Measurements from ENCODE around the gene ATP2B2. TPM values are rescaled to one million over a fixed set of nuclear protein-coding genes. Genes with fewer than 3 reads are reported as not detected.
"Not testable (repeated sequence)": the region's sequence is repeated elsewhere in the genome, so short reads cannot be mapped to it uniquely, and the experiment has no call there.

Gene ATP2B2
- not detected for total RNA-seq

DNA sequence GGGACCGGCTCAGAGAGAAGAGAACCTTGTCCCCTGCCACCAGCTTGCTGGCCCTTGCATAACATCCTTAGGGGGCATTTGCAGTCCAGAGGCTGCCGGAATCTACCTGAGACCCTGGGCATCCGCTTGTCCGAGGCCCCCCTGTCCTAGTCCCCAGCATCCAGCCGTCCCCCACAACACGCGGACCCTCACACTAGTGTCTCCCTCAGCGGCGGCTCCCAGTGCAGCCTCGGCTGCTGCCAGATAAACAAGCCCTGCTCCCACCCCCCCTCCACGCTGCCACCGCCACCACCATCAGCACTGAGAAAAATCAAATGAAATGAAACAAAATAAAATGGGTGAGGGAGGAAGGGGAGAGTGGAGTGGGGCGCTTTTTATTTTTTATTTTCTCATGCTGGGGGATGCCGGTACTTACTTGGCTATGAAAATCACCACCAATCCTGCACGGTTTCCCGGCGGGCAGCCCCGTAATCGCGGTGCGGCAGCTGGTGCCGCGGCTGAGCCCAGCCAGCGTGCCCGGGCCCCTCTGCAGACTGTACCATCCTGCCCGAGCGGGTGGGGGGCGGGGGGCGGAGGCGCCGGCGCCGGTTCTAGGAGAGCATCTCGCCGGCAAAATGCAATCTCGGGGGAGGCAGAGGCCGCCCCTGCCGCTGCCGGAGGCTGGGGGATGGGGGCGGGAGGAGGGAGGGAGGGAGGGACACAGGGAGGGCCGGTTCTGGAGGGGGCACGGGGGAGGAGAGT lies at the start of gene ATP2B2:
ATP2B2 (minus strand) TSS at position 537 of the 741 bp plus-strand sequence. CDS start 56,043 bp downstream, outside the sequence.
- ChIA-PET POLR2A (no interaction called here), CTCF (interaction anchor here (0.6 kb wide), 1 partner anchor 678 kb away, joined by 3 read pairs; no protein-coding TSS in a partner anchor)

DNA sequence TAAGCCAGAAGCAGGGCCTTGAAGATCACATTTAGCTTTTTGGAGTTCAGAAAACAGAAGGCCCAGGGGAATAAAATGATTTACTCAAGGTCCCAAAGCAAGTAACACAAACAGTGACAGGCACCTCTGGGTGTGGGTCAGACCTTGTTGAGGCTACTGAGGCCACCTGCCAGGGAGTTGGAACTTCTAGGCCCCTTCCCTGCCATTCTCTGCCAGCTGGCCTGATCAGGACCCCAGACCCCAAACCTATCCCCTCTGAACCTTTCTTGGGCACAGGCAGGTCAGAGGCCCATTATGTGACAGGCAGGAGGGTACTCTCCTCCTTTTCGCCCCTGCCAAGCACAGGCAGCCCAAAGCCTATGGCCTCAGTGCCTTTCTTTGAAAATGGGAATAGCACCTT lies 49.4 kb upstream of the ATP2B2 start:
- ChIA-PET POLR2A (no interaction called here), CTCF (no interaction called here)

DNA sequence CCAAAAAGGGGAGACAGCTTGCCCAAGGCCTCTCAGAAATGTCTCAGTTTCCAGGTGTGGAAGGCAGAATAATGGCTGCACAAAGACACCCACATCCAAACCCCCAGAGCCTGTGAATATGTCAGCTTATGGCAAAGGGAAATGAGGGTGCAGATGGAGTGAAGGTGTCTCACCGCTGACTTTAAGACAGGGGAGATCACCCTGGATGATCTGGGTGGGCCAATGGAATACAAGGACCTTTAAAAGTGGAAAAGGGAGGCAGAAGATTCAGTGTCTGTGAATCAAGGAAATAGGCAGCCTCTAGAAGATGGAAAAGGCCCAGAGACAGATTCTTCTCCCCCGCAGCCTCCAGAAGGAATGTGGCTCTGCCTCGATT lies 48.8 kb upstream of the ATP2B2 start:
- CTCF ChIA-PET = no interaction called here
- POLR2A ChIA-PET = no interaction called here

DNA sequence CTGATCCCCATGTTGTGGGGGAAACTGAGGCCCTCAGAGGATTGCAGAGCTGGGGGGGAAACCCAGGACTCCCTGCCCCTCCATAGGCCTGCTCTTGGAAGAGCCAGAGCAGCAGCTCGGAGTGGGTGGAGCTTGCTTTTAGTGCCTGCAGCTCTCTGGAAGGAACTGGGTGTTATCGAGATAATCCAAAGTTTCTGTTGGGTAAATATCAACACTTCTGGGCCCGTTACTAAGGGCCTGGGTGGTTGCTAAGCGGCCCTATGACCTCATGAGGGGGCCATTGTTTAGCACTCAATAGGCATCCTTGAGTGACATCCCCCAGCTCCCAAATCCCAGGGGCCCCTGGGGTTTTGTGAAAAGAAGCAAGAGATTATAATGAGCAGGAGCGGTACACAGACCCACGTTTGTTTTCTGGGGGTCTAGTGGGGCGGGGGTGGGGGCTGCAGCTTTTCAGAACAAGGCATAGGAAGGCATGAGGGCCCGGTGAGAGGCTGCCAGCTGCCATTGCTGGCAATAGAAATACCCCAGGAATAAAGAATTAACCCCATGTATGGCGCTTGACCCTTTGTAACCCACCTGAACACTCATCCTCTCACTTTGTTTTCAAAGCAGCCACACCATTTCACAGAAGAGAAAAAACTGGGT lies 48.3 kb upstream of the ATP2B2 start:
- CTCF ChIA-PET = no interaction called here
- POLR2A ChIA-PET = interaction anchor here (0.7 kb wide), 1 partner anchor 189 kb away, joined by 3 read pairs; no protein-coding TSS in a partner anchor

DNA sequence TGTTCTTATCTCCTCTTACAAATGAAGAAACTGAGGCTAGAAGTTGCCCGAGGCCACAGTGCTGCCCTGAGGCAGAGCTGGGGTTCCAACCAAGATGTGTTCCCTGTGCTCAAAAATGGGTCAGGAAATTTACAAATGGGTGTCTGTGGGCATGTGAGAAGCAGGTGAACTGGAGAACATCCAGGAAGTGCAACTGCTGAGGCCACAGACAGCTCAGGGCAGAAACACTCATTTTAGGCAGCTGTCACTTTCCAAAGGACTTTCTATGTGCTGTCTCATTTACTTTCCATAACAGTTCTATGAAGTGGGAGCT lies 47.2 kb upstream of the ATP2B2 start:
- ChIA-PET POLR2A (no interaction called here), CTCF (interaction anchor here (1.4 to 1.7 kb wide), 2 partner anchors 42 to 51 kb away, joined by 3 read pairs; no protein-coding TSS in a partner anchor)

DNA sequence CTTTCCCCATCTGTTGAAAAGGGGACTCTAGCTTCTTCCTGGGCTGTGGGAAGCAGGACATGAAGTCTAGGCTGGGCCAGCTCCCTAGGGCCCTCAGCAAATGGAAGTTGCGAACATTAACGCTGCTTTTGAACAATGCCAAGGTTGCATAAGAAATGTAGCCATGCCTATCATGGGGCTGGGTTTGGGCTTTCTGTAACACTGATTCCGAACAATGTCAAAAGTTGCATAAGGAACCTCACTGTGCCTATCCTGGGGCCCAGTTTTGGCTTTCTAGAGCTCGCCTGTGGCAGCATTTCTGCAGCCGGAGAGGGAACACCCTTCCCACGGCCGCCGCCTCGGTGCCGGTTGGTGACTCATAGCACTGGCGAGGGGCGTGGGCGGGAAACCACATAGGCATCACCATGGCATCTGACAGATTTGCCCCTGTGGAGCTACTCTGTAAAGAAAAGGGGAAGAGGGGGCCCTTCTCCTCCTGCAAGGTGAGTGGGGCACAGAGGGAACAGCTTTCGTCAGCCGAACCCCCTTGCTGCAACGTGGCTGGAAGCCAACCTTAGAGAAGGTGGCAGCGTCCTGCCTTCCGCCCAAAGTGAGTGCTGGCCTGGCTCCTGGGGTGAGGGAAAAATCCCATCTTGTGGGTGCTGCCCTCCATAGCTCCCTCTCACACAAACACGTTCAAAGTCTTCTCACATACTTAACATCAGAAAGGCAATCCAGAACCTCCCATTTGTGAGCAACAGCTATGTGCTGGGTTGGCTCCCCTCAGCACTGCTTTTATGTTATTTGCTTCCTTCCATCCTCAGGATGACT lies 46.6 kb upstream of the ATP2B2 start:
- CTCF ChIA-PET = interaction anchor here (0.6 to 1.7 kb wide), 3 partner anchors 42 to 53 kb away, joined by 3 read pairs; no protein-coding TSS in a partner anchor

DNA sequence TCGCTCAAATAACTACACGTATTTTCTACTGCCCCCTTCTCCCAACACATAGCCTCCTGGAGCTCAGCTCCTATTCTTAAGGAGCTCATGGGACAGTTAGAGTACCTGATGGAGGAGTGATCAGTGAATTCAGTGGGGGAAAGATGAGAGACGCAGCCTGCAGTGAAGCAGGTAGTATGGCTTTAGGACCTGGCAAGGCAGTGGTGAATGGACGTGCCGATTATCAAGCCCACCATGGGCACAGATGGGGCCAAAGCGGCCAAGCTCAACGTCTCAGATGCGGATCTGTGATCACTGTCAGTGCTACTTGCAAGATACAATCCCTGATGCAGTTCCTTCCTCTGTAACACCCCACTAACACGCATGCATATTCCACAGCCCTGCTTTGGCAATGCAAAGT lies 45.8 kb upstream of the ATP2B2 start:
- ChIA-PET POLR2A (no interaction called here), CTCF (no interaction called here)

More for the DNA sequence above, 46.6 kb upstream of the ATP2B2 start:
- POLR2A ChIA-PET = no interaction called here

DNA sequence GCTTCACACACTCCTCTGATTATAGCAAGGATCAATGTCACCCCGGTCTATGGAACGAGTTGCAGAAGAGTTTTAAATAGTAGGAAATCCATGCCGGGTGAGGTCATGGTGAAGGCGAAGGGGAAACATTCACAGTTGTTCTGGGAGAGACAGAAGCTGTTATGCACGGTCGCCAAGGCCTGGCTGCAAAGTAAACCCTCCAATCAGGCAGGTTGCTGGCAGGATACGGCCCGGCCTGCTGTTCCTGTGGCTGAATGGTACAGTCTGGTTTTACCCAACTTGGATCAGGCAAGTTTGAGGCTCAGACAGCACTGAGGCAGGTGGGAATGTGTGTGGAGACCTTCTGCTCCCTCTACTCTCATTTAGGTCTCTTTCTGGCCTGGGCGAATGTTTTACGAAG lies 45.3 kb upstream of the ATP2B2 start:
- ChIA-PET CTCF (no interaction called here), POLR2A (no interaction called here)

DNA sequence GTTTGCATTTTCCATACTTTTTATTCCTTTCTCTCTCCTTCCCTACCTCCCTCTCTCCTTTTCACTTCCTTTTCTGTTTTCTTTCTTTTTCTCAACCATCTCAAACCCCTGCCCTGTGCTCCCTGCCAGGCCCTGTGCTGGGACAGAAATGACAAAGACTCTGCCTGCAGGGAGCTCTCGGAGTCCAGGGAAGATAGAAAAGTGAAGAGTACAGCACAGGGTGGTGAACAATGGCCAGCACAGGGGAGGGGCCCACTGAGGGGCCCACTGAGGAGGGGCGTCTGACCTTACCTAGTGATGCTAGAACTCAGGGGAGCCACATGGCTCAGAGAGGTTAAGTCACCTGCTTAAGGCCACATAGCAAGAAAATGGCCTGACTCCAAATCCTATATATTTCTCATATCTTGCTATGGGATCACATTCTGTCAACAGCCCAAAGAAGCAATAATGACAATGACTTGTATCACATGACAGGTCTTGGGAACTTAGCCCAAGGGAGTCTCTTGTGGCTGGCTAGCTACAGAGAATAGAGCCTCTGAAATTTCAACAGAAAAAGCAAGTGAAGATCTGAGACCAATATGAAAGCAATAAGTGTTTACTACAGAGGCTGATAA lies 44.3 kb upstream of the ATP2B2 start:
- ChIA-PET CTCF (no interaction called here), POLR2A (no interaction called here)

DNA sequence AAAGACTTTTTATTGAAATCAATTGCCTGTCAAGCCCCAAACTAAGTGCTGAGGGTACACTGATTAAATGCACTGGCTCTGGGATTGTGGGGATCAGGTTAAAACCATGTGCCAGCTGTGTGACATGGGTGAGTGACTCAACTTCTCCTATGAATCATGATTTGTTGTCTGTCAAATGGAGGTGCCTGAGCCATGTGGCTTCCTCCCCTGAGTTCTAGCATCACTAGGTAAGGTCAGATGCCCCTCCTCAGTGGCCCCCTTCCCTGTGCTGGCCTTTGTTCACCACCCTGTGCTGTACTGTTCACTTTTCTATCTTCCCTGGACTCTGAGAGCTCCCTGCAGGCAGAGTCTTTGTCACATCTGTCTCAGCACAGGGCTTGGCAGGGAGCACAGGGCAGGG lies 43.6 kb upstream of the ATP2B2 start:
- POLR2A ChIA-PET = no interaction called here
- CTCF ChIA-PET = no interaction called here

DNA sequence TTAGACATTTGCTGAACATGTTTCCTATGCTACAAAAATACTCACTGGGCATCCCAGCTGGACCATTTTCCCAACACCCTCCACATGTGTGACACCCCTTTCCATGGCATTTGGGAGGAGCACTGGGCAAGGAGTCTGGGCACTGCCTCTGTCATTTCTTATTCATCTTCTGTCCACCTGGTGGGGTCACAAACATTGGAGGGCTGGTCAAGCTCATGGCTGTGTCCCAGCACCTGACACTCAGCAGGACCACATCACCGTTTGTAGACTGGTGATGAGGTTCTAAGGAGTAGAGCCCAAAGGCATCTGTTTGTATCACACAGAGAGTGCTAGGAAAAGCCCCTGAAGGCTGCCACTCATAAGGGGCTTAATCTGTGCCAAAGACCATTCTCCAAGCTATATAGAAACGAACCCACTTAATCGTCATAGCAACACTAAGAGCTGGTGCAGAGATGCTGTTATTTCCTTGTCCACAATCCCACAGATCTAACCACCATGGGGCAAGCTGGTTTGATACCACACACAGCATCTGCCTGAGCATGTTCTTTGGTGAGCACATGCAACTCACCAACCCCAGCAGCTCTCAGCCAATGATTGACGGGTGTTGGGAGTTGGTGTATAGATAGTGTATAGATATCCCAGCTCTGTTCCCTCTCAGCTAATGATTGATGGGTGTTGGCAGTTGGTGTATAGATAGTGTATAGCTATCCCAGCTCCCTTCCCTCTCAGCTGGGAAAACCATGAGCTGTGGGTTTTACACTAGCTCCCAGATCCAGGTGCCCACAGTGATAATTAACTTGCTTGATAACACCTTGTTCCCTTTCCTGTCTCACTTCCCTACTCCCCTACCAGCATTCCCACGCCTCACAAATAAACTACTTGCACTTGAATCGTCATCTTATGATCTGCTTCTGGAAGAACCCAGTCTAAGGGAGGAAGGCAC lies 42.7 kb upstream of the ATP2B2 start:
- CTCF ChIA-PET = no interaction called here
- POLR2A ChIA-PET = no interaction called here

DNA sequence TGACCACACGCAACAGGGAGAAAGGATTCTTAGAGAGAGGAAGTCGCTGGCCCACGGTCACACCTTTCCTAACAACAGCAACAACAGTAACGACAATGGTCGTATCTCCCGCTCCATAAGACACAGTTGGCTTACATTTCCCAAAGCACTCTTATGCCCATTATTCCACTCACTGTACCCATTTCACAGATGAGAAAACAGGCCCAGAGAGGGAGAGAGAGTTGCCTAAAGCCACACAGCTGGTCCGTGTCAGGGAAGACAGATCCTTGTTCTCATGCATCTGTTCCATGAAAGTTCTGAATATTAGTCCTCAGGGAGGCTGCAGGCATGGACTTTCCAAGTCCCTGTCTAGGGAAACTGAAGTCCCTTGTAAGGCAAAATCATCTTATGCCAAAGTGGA lies 42.0 kb upstream of the ATP2B2 start:
- ChIA-PET POLR2A (no interaction called here), CTCF (no interaction called here)

DNA sequence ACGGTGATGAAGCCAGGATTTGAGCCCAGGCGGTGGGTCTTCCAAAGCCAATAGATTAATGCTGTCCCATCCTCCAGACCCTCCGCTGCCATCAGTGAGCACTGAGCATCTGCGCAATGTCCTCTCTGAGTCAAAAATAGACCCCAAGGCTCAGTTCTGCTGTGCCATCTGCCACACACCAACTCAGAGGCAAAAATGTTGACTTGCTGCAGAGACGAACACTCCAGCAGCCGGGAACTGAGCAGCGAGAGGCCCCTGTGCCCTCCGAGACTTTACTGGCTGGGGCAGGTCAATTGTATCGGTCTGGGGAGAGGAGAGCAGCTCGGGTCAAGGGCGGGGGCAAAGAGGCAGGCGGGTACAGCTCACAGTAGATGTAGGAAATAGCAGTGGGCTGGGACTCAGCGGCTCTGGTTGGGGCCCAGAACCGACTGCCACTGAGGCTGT lies 41.5 kb upstream of the ATP2B2 start:
- ChIA-PET CTCF (no interaction called here), POLR2A (no interaction called here)

DNA sequence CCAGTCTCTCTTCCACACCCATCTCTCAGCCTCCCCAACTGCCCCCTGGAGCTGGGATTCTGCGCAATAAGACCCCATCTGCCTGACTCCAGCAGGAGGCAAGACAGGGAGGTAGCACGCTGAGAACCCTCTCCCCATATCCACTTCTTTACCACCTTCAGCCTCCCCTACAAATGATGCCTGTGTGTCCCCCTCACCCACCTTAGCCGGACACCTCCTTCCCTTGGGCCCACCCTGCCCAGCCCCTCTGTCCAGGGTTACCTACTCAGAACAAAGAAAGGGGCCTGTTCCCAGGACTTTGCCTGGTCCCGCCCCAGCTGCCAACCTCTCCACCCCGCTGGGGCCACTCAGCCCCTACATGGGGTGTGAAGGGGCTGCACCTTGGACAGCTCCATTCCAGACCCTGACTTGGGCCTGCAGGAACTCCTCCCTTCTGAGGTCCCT lies 40.8 kb upstream of the ATP2B2 start:
- ChIA-PET POLR2A (no interaction called here), CTCF (no interaction called here)

DNA sequence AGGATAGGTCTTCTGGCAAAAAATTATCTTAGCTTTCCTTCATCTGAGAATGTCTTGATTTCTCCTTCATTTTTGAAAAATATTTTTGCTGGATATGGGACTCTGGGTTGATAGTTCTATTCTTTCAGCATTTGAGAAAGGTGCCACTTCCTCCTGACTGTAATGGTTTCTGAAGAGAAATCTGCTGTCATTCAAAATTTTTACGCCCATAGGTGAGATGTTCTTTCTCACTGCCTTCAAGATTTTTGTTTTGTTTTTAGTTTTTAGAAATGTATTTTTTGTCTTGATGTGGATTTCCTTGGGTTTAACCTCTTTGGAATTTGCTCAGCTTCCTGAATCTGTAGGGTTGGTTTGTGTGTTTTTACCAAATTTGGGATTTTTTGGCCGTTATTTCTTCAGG lies 37.1 kb upstream of the ATP2B2 start:
- ChIA-PET CTCF (no interaction called here), POLR2A (no interaction called here)

DNA sequence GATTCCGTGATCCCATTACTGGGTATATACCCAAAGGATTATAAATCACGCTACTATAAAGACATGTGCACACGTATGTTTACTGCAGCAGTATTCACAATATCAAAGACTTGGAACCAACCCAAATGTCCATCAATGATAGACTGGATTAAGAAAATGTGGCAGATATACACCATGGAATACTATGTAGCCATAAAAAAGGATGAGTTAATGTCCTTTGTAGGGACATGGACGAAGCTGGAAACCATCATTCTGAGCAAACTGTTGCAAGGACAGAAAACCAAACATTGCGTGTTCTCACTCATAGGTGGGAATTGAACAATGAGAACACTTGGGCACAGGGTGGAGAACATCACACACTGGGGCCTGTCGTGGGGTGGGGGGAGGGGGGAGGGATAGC lies 35.0 kb upstream of the ATP2B2 start:
- POLR2A ChIA-PET, CTCF ChIA-PET: not testable (repeated sequence)

DNA sequence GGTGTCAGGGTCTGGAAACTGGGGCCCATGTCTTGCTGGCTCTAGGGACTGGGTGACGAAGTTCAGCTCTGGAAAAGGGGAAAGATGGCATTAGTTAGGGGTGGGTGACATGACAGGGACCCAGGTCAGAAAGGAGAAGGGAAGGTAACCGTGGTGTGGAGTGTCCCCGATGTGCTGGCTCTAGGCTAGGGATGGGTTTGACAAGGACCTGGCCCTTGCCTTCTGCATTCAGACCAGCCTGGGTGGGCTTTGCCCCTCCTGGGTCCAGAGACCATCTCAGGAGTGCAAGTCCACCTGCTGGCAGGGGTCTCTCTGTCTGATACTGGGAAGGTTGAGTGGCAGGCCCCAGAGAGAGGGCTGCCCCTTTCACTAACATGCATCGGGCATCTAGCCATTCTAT lies 28.7 kb upstream of the ATP2B2 start:
- ChIA-PET POLR2A (no interaction called here), CTCF (no interaction called here)

DNA sequence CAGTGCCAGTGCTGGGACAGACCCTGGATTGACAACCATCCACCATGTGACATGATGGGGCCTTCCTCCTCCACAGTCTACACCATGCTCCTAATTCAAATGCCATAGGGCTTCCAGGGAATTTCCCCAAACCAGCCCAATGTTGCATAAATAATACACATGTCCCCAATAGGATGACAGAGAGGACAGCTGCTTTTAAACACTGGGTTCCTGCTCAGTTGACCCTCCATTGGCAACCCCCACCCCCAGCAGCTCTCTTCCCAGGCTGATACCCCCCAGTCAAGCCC lies 28.3 kb upstream of the ATP2B2 start:
- ChIA-PET CTCF (no interaction called here), POLR2A (no interaction called here)

DNA sequence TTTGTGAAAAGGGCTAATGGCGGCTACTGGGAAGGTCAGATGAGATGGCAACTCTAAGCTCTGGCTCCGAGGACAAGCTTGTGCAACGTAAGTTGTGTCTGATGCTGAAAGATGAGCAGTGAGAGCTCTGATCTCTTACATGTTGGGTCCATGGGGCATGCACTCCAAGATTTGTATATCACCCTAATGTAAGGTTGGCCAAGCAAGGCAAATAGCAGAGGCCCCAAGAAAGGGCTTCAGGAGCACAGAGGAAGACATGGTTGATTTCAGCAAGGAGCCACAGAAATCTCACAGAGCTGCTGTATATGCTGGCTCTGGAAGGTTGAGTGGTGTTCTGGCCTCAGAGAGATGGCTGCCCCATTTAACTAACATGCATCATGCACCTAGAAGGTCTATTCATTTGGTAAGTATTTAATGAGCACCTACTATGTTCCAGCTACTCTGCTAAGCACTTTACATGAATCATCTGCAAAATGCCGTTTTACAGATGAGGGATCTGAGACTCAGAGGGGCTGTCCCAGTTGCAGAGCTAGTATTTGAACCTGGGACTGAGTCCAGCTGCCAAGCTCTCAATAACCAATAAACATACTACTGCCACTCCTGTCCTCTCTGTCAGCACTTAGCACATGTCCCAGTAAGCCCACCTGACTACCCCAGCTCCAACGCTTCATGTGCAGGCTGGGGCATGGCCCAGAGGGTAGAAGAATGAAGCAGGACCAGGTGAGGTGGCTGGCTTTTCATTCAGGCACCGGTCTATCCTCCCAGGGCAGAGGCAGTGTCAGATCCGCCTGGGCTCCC lies 27.8 kb upstream of the ATP2B2 start:
- ChIA-PET CTCF (no interaction called here), POLR2A (no interaction called here)
